Testis (tissue), 3 donors: ENCODE results near the gene DHCR7. TPM values are rescaled to one million over a fixed set of nuclear protein-coding genes. Genes with fewer than 3 reads are reported as not detected.

ENCODE experiments used
- DNase-seq: peaks from one replicate; pipeline ENCODE4 v3.0.0-alpha.2; 2019
- H3K27ac ChIP-seq, 2 donors: fragments of 200-600 bp; sonication (generic); one replicate each; pipeline ENCODE4 v1.5.1; 2019
- H3K27me3 ChIP-seq: fragments of 200-600 bp; sonication (generic); one replicate; pipeline ENCODE4 v1.5.1; 2019
- H3K36me3 ChIP-seq: fragments of 200-600 bp; sonication (generic); one replicate; pipeline ENCODE4 v1.5.1; 2017; ENCODE audit warnings: low read depth; ENCODE audit errors: missing control alignments
- H3K4me1 ChIP-seq: fragments of 200-600 bp; sonication (generic); one replicate; pipeline ENCODE4 v1.5.1; 2019
- H3K4me3 ChIP-seq, 2 donors: fragments of 200-600 bp; sonication (generic); one replicate each; pipeline ENCODE4 v1.5.1; 2017 to 2019
- H3K9me3 ChIP-seq: fragments of 200-600 bp; sonication (generic); one replicate; pipeline ENCODE4 v1.5.1; 2017
- POLR2A ChIP-seq: fragments of 450-650 bp; IDR thresholded peaks from one replicate; pipeline ENCODE4 v1.6.1; 2017; ENCODE audit warnings: antibody characterized with exemption, mild to moderate bottlenecking, moderate library complexity
- WGBS, 2 donors: methylation state at CpG; one replicate each; pipeline ENCODE4 v1.1.5; 2018; 5-methylcytosine and 5-hydroxymethylcytosine counted together
- intact Hi-C: fragments of 100-400 bp; cut with DNase I; formaldehyde crosslinking; loops from one replicate; pipeline ENCODE4 v1.15.1; 2023; ENCODE audit warnings: low total_unique reads
- polyA plus RNA-seq: library from polyadenylated mRNA; stranded (reverse); fragments of 350-450 nt; fragmentation: Illumina TruSeq; extraction: RNeasy Lipid Tissue Mini Kit (QIAGEN cat#74804); gene quantifications from one replicate; pipeline ENCODE4 v1.2.3, GENCODE V29; 2014; ENCODE audit warnings: low read depth, low replicate concordance; ENCODE audit not compliant: insufficient read depth
- total RNA-seq, 2 donors: library from RNA; depleted of rRNA; stranded (reverse); fragments of >200 nt; gene quantifications; one replicate each; pipeline ENCODE4 v1.2.3, GENCODE V29; 2016
- TF ChIP-seq, protein P1 (sequence below), 3 experiments: fragments of 450-650 bp in 2 of 3; fragments of 200-600 bp in 1 of 3; sonication (generic) in 1 of 3; IDR thresholded peaks; one replicate each; pipeline ENCODE4 v1.5.1; 2016 to 2019; ENCODE audit warnings: antibody characterized with exemption in 3 of 3, mild to moderate bottlenecking in 2 of 3, moderate library complexity in 1 of 3

Gene DHCR7
- total and polyA plus RNA-seq, 3 donors from 2014 or later = 54.2 to 101 (median 65.3) TPM

DNA sequence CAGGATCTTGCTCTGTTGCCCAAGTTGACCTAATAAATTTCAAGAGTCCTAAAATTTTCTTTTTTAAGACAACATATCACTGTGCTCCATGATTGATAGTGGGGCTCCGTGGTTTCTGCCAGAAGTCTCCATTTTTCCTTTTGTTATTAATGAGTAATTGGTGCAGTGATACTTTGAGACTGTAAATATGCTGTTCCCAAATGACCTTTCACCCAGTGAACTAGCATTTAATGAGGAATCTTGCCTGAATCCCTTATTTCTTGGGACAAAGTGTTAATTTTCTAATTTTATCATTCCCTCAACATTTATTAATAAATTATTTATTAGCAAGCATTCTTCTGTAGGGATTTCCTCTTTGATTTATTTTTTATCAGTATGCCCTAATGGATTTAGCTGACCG is 2.3 kb upstream of the DHCR7 start:
- no peak for DNase-seq
- WGBS, 2 donors = 69 to 73% methylated on average over 2 of the region's 2 CpGs
- Histone ChIP-seq H3K9me3 (no peaks in the 10 kb centered on the region), H3K36me3 (no peaks in the 10 kb centered on the region), H3K4me1 (peaks cover 23% of the 10 kb centered on the region), H3K27me3 (no peaks in the 10 kb centered on the region), H3K4me3 (no peak overlapping the region), H3K27ac (no peak overlapping the region)
- intact Hi-C loops = no loop called here
- TF ChIP-seq POLR2A = no peak
- TF ChIP-seq, protein P1, sequence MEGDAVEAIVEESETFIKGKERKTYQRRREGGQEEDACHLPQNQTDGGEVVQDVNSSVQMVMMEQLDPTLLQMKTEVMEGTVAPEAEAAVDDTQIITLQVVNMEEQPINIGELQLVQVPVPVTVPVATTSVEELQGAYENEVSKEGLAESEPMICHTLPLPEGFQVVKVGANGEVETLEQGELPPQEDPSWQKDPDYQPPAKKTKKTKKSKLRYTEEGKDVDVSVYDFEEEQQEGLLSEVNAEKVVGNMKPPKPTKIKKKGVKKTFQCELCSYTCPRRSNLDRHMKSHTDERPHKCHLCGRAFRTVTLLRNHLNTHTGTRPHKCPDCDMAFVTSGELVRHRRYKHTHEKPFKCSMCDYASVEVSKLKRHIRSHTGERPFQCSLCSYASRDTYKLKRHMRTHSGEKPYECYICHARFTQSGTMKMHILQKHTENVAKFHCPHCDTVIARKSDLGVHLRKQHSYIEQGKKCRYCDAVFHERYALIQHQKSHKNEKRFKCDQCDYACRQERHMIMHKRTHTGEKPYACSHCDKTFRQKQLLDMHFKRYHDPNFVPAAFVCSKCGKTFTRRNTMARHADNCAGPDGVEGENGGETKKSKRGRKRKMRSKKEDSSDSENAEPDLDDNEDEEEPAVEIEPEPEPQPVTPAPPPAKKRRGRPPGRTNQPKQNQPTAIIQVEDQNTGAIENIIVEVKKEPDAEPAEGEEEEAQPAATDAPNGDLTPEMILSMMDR (IDR thresholded peaks at IDR 0.05) = no peak

DNA sequence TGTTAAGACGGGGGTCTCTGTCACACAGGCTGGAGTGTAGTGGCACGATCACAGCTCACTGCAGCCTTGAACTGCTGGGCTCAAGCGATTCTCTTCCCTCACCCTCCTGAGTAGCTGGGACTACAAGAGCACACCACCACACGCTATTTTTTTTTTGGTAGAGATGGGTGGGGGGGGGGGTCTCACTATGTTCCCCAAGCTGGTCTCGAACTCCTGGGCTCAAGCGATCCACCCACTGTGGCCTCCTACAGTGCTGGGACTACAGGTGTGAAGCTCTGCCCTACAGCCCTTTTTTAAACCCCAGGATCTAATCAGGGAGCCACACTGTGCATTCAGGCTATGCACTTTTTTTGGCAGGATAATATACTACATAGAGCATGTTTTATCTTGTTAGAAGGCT is 1.4 kb upstream of the DHCR7 start:
- no peak overlapping the region for H3K4me3 ChIP-seq

DNA sequence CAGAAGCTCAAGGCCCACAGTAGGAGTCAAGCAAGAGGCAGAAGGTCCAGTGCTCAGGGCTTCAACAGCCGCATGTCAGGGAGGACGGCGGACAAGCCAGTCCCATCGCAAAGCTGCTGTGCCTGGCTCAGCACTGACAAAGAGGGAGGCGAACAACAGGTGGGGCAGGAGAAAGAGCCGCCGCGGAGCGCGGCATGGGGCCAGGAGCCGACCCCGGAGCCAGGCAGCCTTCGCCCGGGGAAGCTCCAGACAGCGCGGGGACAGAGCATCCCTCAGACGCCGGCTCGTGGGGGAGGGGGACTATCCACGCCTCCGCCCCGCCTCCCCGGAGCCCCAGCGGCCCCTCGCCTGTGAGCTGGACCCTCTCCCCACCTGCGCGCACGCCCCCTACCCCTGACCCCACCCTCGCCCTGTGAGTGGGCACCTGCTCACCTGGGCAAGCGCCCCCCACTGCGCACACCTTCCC is 369 bp downstream of the DHCR7 start:
- DNase-seq = no peak
- H3K9me3 ChIP-seq = no peaks in the 10 kb centered on the region
- WGBS, 2 donors = 0% methylated on average over 27 of the region's 31 CpGs; no CpG with 5 or more reads in 1 of the 2 donors

More for the DNA sequence above, 1.4 kb upstream of the DHCR7 start:
- WGBS, 2 donors = 46 to 58% methylated on average over 4 to 6 of the region's 6 CpGs
- H3K36me3 ChIP-seq = no peaks in the 10 kb centered on the region
- intact Hi-C loops = no loop called here
- no peak for TF ChIP-seq POLR2A
- TF ChIP-seq, protein P1 (IDR thresholded peaks at IDR 0.05) = no peak
- no peaks in the 10 kb centered on the region for H3K27me3 ChIP-seq
- DNase-seq = no peak
- H3K9me3 ChIP-seq = no peaks in the 10 kb centered on the region
- H3K4me1 ChIP-seq = peaks cover 23% of the 10 kb centered on the region
- H3K27ac ChIP-seq = no peak overlapping the region

DNA sequence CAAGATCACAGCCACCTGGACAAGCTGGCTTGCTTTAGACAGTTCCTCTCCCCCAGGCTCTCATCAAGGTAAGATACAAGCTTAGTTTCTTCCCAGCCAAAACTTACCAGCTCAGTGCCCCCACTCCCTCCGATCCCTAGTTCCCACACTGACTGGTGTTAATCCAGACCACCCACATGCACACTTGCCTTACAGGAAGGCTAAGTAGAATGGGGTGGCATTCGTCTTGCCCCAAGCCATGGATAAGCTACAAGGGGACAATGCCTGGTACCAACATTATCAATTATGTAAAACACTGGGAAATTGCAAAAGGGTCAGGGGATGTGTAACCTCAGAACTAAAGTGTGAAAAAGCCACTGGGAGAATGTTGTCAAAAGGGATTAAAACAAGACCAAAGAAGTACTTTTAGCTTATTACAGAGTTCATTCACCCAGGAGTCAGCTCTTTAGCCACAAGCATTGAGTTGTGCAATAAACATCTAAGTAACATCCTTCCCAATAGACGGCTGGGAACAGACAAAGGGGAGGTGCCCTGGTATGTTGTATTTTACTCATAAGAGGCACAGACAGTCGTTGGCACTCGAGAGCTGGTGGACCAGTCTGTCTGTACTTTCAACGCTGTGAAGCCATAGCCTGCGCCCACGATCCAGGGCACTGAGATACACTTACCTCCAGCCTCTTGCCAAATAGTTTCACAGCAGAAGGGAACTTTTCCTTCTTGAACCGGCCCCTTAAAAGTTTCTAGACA is 1.1 kb downstream of the DHCR7 start:
- TF ChIP-seq, protein P1 (IDR thresholded peaks at IDR 0.05) = no peak
- no peak for TF ChIP-seq POLR2A
- peak overlapping the region; percentile 58 to 61 for H3K4me3 ChIP-seq
- H3K27ac ChIP-seq = peak overlapping the region; percentile 71 to 86
- H3K36me3 ChIP-seq = no peaks in the 10 kb centered on the region
- no peak for DNase-seq
- WGBS, 2 donors = 39 to 51% methylated on average over 9 of the region's 9 CpGs
- intact Hi-C loops = no loop called here
- no peaks in the 10 kb centered on the region for H3K9me3 ChIP-seq
- H3K4me1 ChIP-seq = peaks cover 14% of the 10 kb centered on the region
- H3K27me3 ChIP-seq = no peaks in the 10 kb centered on the region

More for the DNA sequence above, 369 bp downstream of the DHCR7 start:
- H3K36me3 ChIP-seq = no peaks in the 10 kb centered on the region
- peaks cover 14% of the 10 kb centered on the region for H3K4me1 ChIP-seq
- H3K4me3 ChIP-seq = peak overlapping the region; percentile 58 to 61
- H3K27ac ChIP-seq = peak overlapping the region; percentile 71 to 86
- intact Hi-C loops = no loop called here
- H3K27me3 ChIP-seq = no peaks in the 10 kb centered on the region
- TF ChIP-seq POLR2A = no peak
- TF ChIP-seq, protein P1 (IDR thresholded peaks at IDR 0.05) = no peak

DNA sequence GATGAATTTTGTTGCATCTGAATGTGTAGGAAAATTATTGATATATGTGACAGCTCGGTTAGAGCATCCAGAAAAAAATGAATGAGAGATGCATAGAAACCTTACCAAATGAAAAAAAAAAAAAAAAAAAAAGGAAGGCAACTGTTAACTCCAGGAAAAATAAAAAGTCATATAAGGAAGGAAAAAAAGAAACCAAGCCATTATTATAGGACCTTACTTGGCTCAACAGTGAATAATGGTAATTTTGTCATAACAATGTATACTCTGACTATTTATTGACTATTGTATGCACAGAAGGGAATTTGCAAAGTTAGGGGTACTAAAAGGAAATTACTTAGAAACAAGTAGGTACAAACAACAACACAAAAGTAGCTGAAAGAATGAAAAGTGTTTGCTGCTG is 2.0 kb downstream of the DHCR7 start:
- no peak for DNase-seq
- Histone ChIP-seq H3K36me3 (no peaks in the 10 kb centered on the region), H3K9me3 (no peaks in the 10 kb centered on the region), H3K27ac (no peak overlapping the region), H3K4me3 (no peak overlapping the region), H3K27me3 (no peaks in the 10 kb centered on the region), H3K4me1 (peaks cover 14% of the 10 kb centered on the region)
- 96 to 100% methylated on average over 1 of the region's 1 CpG for WGBS, 2 donors
- intact Hi-C loops = no loop called here
- TF ChIP-seq, protein P1 (IDR thresholded peaks at IDR 0.05) = no peak
- no peak for TF ChIP-seq POLR2A
